ENCODE measurements around the gene HSPB1.
"Not testable (repeated sequence)": the region's sequence is repeated elsewhere in the genome, so short reads cannot be mapped to it uniquely, and the experiment has no call there.

The HSPB1 gene

DNA sequence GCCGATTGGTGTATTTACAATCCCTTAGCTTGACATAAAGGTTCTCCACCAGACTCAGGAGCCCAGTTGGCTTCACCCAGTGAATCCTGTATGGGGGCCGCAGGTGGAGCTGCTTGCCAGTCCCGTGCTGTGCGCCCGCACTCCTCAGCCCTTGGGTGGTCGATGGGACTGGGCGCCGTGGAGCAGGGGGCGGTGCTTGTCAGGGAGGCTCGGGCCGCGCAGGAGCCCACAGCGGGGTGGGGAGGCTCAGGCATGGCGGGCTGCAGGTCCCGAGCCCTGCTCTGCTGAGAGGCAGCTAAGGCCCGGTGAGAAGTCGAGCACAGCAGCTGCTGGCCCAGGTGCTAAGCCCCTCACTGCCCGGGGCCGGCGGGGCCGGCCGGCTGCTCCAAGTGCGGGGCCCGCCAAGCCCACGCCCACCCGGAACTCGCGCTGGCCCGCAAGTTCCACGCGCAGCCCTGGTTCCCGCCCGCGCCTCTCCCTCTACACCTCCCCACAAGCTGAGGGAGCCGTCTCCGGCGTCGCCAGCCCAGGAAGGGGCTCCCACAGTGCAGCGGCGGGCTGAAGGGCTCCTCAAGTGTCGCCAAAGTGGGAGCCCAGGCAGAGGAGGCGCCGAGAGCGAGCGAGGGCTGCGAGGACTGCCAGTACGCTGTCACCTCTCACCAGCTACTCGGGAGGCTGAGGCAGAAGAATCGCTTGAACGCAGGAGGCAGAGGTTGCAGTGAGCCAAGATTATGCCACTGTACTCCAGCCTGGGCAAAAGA lies 7.0 kb downstream of the HSPB1 start:
- not testable (repeated sequence) for DNase-seq

DNA sequence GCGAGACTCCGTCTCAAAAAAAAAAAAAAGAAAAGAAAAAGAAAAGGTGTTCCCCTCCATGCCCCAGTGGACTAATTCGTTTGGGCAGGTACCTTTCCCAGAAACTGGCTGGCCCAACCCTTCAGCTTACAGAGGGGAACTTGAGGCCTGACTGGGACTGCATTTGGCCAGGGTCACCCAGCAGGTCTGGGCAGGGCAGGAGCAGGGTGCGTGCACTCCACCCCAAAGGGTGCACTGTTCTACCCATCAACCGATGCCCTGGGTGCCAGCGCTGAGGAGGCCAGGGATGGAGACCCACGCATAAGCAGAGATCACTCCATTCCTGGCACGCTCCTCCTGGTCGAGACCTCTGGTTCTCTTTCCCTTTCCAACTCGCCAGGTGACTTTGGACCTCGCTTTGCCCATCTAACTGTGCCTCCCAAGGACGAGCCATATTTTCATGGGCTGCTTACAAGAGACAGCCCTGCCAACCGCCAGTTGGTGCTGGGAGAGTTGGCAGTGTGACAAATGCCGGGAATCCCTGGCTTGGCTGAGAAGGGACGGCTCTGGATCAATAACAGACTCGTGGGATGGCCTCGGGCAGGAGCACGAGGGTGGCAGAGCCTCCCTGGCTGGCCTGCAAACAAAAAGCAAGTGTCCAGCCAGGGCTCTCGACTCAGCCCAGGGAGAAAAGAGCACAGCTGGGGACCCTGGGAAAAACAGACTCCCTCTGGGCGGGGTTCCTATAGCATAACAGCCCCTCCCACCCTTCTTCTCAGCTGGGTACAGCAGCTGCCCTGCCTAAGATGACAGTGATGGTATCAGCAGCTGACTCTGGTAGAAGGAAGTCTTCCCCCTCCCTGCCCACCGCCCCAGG lies 7.9 kb downstream of the HSPB1 start:
- DNase-seq: no peak

GRCh38 chr7:76311838-76312237 lies 9.4 kb downstream of the HSPB1 start:
- not testable (repeated sequence) for DNase-seq

DNA sequence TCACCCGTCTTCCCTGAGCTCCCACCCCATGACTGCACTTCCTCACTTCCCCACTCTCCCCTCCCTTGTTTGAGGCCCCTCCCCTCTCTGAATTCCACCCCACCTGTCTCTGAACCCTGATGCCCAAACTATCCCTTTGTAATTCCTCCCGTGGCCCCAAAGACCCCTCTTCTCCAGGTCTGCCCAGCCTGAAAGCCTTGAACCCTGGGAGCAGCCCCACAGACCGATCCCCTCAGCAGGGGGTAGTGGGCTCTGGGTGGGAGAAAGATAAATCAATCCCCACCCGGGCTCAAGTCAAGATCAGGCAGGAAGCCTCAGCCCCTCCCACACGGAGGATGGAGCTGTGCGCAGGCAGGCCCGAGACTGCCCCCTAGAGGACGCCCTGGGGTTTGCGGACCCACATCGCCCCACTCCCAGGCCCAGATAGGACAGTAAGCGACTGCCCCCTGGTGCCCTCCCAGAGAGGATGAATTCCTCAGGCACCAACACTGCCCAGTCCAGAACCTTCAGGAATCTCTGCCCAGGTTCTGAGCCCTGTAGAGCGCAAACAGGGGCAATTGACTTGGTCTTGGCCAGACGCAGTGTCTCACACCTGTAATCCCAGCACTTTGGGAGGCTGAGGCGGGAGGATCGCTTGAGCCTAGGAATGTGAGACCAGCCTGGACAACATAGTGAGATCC lies 11.7 kb downstream of the HSPB1 start:
- peak; percentile 98 for DNase-seq

DNA sequence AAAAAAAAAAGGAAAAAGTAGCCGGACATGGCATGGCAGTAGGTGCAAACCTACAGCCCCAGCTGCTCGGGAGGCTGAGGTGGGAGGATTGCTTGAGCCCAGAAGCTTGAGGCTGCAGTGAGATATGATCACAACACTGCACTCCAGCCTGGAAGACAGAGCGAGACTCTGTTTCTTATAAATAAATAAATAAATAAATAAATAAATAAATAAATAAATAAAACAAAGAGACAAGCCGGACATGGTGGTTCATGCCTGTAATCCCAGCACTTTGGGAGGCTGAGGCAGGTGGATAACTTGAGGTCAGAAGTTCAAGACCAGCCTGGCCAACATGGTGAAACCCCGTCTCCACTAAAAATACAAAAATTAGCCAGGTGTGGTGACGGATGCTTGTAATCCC lies 12.3 kb downstream of the HSPB1 start:
- not testable (repeated sequence) for DNase-seq

- DNase-seq: no peak
Observed at GRCh38 chr7:76315364-76315763, 12.9 kb downstream of the HSPB1 start.

DNA sequence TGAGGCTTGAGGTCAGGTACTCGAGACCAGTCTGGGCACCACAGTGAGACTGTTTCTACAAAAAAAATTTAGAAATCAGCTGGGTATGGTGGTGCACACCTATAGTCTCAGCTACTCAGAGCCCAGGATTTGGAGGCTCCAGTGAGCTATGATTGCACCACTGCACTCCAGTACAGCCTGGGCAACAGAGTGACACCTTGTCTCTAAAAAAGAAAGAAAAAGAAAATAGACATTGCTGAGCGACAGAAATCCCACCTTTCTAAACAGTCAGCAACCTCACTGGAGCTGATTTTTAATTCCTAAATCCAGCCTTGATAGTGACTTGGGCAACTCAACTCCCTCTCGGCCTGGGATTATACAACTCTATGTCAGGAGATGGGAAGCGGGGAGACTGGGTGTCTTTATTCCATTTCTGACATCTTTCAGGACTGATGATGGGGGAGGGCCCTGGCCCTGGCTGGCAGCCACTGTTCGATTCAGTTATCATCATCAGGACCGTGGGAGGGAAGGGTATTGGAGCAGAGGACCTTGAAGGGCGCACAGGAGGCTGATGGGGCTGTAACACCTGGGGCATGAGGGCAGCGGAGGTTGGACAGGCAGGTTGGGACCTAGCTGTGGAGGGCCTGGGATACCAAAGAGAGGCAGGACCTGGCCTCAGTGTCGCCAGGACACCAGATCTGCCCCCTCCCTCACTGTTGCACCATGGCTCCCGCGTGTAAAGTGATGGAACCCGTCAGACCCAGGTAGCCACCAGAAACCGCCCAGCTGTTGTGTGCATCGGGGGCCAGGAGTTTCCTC lies 14.7 kb downstream of the HSPB1 start:
- no peak for DNase-seq

GRCh38 chr7:76317782-76318487 lies 15.5 kb downstream of the HSPB1 start:
- DNase-seq: peak; percentile 97

- peak; percentile 78 for DNase-seq
Observed at GRCh38 chr7:76318488-76319353, 16.2 kb downstream of the HSPB1 start.

DNA sequence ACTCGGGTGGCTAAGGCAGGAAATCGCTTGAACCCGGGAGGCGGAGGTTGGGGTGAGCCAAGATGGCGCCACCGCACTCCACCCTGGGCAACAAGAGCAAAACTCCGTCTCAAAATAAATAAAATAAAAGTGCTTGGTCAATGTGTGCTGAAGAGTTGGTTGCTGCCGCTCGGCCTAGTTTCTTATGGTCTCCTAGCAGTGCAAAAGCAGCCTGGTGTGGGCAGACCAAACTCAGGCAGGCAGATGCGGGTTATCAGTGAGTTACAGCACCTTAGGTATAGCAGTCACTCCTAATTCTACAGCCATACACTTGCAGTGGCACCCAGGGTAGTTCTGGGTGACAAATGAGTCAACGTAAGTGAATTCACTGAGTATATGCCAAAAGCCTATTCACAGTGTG lies 22.6 kb downstream of the HSPB1 start:
- no peak for DNase-seq

GRCh38 chr7:76325811-76326210 lies 23.3 kb downstream of the HSPB1 start:
- no peak for DNase-seq

DNA sequence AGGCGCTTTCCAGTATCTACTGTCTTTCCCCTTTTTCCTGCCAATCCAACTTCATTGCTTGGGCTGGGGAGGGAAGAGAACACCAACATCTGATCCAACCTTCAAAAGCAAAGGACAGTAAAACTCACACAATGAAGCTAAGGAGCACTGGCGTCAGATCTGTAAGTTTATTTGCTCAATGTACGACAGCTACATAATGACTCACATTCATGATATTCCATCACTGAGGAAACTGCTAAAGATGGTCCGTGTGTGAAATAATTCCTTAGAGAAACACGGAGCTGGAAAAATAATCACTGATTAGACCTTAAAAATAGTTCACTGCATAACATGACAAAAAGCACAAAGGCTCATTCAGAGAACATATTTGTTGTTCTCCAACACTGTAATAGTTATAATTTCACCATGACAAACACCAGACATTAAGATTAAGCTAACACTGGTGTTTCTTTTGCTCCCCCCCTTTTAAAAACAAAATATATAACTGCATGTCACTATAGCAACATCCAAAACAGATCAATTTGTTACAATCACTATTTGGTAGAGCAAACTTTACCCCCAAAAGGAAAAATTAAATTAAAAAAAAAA lies 24.3 kb downstream of the HSPB1 start:
- DNase-seq: no peak

DNA sequence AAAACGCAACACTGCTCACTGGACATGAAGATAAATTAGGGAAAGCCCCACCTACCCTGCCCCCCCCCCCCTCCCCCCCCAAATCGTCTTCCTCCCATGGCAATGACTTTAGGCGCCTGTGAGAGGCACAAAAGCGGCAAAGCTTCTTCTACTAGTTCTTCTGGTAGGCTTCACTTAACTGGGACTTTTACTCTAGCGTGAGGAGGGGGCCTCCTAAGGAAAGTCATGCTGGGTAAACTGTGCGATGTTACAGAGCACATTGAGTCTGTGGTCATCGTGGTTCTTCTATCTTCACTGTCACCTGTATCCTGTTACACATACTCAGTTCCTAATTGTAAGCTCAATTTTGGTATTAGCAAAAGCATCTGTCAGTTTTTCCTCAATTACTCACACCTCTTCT lies 25.1 kb downstream of the HSPB1 start:
- DNase-seq: no peak

DNA sequence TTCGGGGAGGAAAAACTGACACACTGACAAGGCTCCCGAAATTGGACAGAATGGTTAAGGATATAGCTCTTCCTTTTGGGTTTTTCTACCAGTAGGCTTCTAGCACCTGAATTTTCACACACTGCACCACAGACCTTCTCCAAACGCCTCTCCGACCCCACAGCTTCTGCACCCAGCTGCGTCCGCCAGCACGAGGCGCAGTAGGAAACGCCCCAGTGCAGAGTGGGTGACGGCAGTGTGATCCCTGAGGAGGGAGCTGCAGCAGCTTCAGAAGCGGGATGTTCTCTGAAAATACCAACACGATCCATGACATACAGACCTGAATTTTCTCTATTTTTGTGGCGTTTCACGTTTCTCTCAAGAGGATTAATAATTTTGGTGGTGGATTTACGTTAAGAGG lies 25.9 kb downstream of the HSPB1 start:
- DNase-seq: no peak

DNA sequence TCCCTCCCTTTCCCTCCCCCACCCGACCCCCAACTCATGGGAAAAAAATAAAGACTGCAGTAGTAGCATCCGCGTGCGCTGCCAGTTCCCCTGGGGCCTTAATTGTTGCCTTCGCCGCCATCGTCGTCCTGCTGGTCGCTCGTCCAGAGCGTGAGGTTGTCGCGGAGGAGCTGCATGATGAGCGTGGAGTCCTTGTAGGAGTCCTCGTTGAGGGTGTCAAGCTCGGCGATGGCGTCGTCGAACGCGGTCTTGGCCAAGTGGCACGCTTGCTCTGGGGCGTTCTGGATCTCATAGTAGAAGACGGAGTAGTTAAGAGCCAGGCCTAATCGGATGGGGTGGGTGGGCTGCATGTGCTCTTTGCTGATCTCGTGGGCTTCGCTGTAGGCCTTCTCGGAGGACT lies 27.0 kb downstream of the HSPB1 start:
- DNase-seq: no peak

DNA sequence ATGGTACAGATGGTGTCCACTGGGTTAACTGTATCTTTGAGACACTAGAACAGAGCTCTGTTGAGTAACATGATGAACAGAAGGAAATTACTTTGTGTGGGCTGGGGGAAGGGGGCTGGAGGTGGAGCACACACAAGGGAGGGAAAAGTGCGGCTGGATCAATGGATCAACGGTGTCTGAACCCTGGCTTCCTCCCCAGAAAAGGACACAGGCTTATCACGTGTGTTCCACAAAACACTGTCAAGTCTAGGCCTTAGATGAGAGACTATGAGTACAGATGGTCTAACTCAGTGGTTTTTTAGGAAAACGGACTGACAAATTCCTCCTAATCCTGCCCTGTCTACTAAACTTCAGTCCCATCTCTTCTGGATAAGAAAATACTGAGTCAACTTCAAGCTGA lies 27.8 kb downstream of the HSPB1 start:
- no peak for DNase-seq

DNA sequence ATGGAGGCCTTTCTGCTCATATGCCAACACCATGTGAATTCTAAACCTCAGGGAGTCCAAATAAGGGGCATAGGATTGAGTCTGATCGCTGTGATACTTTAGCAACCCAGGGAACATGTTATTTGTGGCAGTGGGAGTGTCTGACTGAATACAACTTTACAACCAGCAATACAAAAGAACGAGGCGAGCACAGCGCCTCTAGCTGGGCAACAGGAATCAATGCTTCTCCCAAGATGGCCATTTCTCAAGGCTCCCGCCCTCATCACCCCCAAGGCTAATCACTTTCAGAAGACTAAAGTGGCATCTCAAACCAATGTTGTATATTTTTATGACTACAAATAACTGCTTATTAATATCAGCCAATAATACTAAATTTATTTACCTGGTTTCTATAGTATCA lies 28.2 kb downstream of the HSPB1 start:
- DNase-seq: no peak

- no peak for DNase-seq
Observed at GRCh38 chr7:76332078-76332477, 29.6 kb downstream of the HSPB1 start.

DNA sequence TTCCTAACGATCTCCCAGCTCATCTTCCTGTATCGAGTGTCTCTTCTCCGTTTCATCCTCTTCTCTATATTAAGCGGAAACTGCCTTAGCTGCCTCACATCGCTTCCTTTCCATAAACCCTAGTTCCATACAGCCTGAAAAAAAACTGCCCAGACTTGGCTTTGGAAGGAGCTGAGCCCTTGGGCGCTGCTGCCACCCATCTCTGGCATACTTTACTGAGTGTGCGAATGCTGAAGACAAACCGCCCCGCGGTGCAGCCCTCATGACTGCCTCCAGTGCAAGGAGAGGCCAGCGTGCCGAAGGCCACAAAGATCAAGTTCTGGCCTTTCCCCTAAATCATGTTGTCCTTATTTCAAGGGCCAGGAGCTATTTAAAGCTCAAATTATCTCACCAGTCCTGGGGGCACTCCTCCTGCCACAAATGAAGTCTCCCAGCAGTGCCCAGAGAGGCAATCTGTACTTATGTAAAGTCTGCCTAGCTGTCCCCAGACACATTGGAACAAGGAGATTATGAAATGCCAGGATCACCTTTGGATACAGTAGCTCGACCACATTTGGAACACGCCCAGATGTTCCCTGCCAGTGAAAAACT lies 31.1 kb downstream of the HSPB1 start:
- no peak for DNase-seq

- no peak for DNase-seq
Observed at GRCh38 chr7:76334320-76334967, 32.0 kb downstream of the HSPB1 start.
